Muscle layer of duodenum (tissue), 2 donors: ENCODE measurements around the gene FAM120A.

Experiments used
- H3K27ac ChIP-seq: one replicate; pipeline ENCODE4 v1.7.0; 2013; ENCODE audit warnings: mild to moderate bottlenecking, low read length
- H3K27me3 ChIP-seq: one replicate; pipeline ENCODE4 v1.7.0; 2013; ENCODE audit warnings: low read depth, mild to moderate bottlenecking, control low read depth, low read length
- H3K36me3 ChIP-seq, 2 donors: one replicate each; pipeline ENCODE4 v1.7.0; 2013; ENCODE audit warnings: low read length in 2 of 2, control low read depth in 1 of 2, mild to moderate bottlenecking in 1 of 2; ENCODE audit not compliant: insufficient read depth in 2 of 2, control insufficient read depth in 1 of 2
- H3K4me1 ChIP-seq, 2 donors: one replicate each; pipeline ENCODE4 v1.7.0; 2013; ENCODE audit warnings: low read length in 2 of 2, mild to moderate bottlenecking in 2 of 2, control low read depth in 1 of 2, moderate library complexity in 1 of 2; ENCODE audit not compliant: insufficient read depth in 2 of 2, control insufficient read depth in 1 of 2
- H3K4me3 ChIP-seq, 2 donors: one replicate each; pipeline ENCODE4 v1.7.0; 2013; ENCODE audit warnings: low read length in 2 of 2, low read depth in 1 of 2, mild to moderate bottlenecking in 1 of 2
- H3K9me3 ChIP-seq, 2 donors: one replicate each; pipeline ENCODE4 v1.7.0; 2013; ENCODE audit warnings: low read length in 2 of 2, control low read depth in 1 of 2, mild to moderate bottlenecking in 1 of 2; ENCODE audit not compliant: control insufficient read depth in 1 of 2
- donor health status: healthy.

FAM120A gene

GRCh38 chr9:93463638-93464248 is 12.3 kb downstream of the FAM120A start:
- H3K9me3 ChIP-seq: no peaks in the 10 kb centered on the region
- H3K27ac ChIP-seq: peak overlapping the region; percentile 24
- H3K36me3 ChIP-seq: no peaks in the 10 kb centered on the region
- no peaks in the 10 kb centered on the region for H3K27me3 ChIP-seq
- peaks cover 35 to 56% of the 10 kb centered on the region in 2 donors for H3K4me1 ChIP-seq
- no peak overlapping the region for H3K4me3 ChIP-seq

- no peaks in the 10 kb centered on the region for H3K9me3 ChIP-seq
- no peaks in the 10 kb centered on the region for H3K27me3 ChIP-seq
- H3K4me1 ChIP-seq: peaks cover 36 to 55% of the 10 kb centered on the region in 2 donors
- H3K4me3 ChIP-seq: no peak overlapping the region
- H3K27ac ChIP-seq: peak overlapping the region; percentile 24
- H3K36me3 ChIP-seq: no peaks in the 10 kb centered on the region
These were observed 12.9 kb downstream of the FAM120A start for GRCh38 chr9:93464395-93464794.

- Histone ChIP-seq H3K4me1 (peaks cover 32 to 52% of the 10 kb centered on the region in 2 donors), H3K9me3 (no peaks in the 10 kb centered on the region), H3K36me3 (no peaks in the 10 kb centered on the region), H3K4me3 (no peak overlapping the region), H3K27ac (peak overlapping the region; percentile 24), H3K27me3 (no peaks in the 10 kb centered on the region)
These were observed 13.4 kb downstream of the FAM120A start for GRCh38 chr9:93464876-93465275.

DNA sequence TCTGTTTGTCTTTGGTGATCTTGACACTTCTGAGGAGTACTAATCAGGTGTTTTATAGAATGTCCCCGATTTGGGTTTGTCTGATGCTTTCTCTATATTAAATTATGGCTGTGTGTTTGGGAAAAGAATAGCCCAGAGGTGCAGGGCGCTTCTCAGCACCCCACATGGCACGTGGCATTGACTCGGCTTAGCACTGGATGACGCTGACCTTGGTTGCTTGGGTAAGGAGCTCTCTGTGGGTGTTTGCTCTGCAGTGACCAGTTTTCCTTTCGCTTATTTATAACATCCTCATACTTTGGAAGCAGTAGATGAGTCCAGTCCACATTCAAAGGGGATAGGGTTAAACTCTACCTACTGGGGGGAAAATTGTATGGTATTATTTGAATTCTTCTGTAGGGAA is 14.4 kb downstream of the FAM120A start:
- Histone ChIP-seq H3K36me3 (no peaks in the 10 kb centered on the region), H3K27ac (no peak overlapping the region), H3K9me3 (no peaks in the 10 kb centered on the region), H3K4me3 (no peak overlapping the region), H3K4me1 (peaks cover 31 to 46% of the 10 kb centered on the region in 2 donors), H3K27me3 (no peaks in the 10 kb centered on the region)

DNA sequence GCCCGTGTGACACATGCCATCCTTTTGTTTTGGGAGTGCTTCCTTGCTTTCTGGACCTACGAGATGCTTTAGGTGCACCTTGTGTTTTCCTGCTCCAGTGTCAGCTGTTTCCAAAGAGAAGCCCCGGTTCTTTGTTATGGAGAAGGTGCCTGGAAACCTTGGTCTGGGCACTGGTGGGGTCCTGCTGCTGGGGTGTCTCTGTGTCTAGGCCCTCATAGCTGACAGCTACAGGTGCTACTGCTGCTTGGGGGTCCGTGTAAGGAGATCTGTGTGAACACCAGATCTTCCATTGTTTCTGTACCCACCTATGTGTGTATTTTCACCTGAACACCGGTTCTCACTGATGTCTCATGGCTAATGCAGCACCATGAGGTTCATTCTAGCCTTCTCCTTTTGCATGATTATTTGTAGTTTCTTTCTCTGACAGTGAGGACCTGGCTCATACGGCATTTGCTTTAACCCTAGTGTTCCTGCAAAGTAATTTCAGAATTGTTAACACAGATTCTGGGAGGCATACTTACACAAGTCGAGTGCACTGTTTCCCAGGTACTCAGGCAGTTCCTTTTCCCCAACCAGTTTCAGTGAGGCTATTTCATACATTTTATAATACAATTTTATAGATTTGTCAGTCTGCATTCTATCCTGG is 15.1 kb downstream of the FAM120A start:
- no peak overlapping the region for H3K4me3 ChIP-seq
- H3K27ac ChIP-seq: no peak overlapping the region
- H3K9me3 ChIP-seq: no peaks in the 10 kb centered on the region
- no peaks in the 10 kb centered on the region for H3K27me3 ChIP-seq
- peaks cover 0 to 4% of the 10 kb centered on the region in 2 donors for H3K36me3 ChIP-seq
- peaks cover 31 to 46% of the 10 kb centered on the region in 2 donors for H3K4me1 ChIP-seq

- peaks cover 0 to 4% of the 10 kb centered on the region in 2 donors for H3K36me3 ChIP-seq
- peaks cover 31 to 46% of the 10 kb centered on the region in 2 donors for H3K4me1 ChIP-seq
- no peak overlapping the region for H3K4me3 ChIP-seq
- no peaks in the 10 kb centered on the region for H3K27me3 ChIP-seq
- H3K27ac ChIP-seq: peak overlapping the region; percentile 35
- no peaks in the 10 kb centered on the region for H3K9me3 ChIP-seq
These were observed 15.6 kb downstream of the FAM120A start for GRCh38 chr9:93467062-93467416.

GRCh38 chr9:93467462-93467861 is 16.0 kb downstream of the FAM120A start:
- Histone ChIP-seq H3K27ac (peak overlapping the region; percentile 35), H3K36me3 (peaks cover under 1 to 8% of the 10 kb centered on the region in 2 donors), H3K27me3 (no peaks in the 10 kb centered on the region), H3K9me3 (no peaks in the 10 kb centered on the region), H3K4me1 (peaks cover 31 to 46% of the 10 kb centered on the region in 2 donors), H3K4me3 (no peak overlapping the region)

DNA sequence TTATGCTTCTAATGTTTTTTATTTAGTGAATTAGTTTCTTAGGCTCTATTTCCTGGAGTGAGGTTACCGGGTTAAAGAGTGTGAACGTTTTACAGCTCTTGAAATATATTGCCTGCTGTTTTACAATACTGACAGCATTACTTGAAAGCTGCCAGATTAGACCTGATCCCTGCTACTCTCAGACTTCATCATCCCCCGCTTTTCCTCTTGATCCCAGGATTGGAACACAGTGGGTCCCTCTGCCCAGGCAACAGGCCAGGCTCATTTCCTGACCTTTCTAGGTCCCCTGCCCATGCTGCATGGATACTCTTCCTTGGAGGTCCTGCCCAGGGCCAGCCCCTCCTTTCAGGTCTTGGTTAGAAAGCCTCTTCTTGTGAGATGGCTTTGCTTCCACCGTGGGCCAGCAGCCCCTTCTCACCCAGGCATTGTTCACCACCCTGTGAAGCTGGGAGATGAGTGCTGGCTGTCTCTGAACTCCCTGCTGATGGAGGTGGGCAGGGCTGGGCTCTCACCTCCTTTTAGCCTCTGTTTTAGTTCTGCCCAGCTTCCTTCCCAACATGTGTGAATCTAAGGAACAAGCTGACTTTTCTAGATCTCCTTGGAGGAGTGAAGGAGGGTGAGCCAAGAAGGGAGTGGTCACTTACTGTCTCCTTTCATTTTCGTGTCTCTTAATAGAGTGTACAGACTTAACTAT is 17.4 kb downstream of the FAM120A start:
- Histone ChIP-seq H3K4me1 (peaks cover 31 to 44% of the 10 kb centered on the region in 2 donors), H3K27ac (peak overlapping the region; percentile 79)

DNA sequence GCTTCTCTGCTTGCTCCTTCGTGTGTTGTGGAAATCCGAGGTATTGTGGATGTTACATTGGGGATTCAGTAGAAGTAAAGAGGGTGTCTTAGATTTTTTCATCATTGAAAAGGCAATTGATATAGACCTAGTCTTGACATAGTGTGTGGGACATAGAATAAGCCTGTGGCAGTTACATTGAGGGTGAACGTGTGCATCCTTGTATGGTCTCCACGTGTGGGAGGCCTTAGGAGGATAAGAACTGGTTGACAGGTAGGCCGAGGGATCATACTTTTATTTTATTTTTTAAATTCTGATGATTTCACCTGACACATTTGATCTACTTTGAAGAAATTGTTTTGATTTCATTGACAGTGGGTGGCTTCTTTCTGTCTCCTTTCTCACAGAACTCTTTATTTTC is 18.9 kb downstream of the FAM120A start:
- Histone ChIP-seq H3K27me3 (no peaks in the 10 kb centered on the region), H3K4me1 (peaks cover 31 to 32% of the 10 kb centered on the region in 2 donors), H3K4me3 (no peak overlapping the region), H3K36me3 (peaks cover 4 to 8% of the 10 kb centered on the region in 2 donors), H3K27ac (peak overlapping the region; percentile 47), H3K9me3 (no peaks in the 10 kb centered on the region)

More for the DNA sequence above, 17.4 kb downstream of the FAM120A start:
- Histone ChIP-seq H3K36me3 (peaks cover 4 to 8% of the 10 kb centered on the region in 2 donors), H3K27me3 (no peaks in the 10 kb centered on the region), H3K9me3 (no peaks in the 10 kb centered on the region), H3K4me3 (peak overlapping the region; percentile 2 to 17)

GRCh38 chr9:93471124-93471523 is 19.6 kb downstream of the FAM120A start:
- no peaks in the 10 kb centered on the region for H3K27me3 ChIP-seq
- H3K36me3 ChIP-seq: peaks cover 4 to 9% of the 10 kb centered on the region in 2 donors
- no peaks in the 10 kb centered on the region for H3K9me3 ChIP-seq
- H3K4me1 ChIP-seq: peaks cover 28 to 34% of the 10 kb centered on the region in 2 donors
- H3K4me3 ChIP-seq: no peak overlapping the region
- no peak overlapping the region for H3K27ac ChIP-seq

DNA sequence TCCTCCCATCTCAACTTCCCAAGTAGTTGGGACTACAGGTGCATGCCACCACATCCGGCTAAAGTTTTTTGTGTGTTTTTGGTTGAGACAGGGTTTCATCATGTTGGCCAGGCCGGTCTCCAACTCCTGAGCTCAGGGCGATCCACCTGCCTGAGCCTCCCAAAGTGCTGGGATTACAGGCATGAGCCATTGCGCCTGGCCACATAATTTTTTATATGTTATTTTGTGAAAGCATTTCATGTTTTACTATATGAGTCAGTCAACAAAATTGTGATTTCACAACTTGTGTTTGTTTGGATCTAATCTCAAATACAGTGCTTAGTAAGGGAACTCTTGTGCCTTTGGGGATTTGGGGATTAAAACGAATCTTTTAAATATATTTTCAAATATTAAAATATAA is 21.9 kb downstream of the FAM120A start:
- no peaks in the 10 kb centered on the region for H3K9me3 ChIP-seq
- H3K36me3 ChIP-seq: peaks cover 4 to 11% of the 10 kb centered on the region in 2 donors
- no peak overlapping the region for H3K4me3 ChIP-seq
- H3K4me1 ChIP-seq: peaks cover 9 to 23% of the 10 kb centered on the region in 2 donors
- no peaks in the 10 kb centered on the region for H3K27me3 ChIP-seq
- no peak overlapping the region for H3K27ac ChIP-seq
